ENCODE data around the gene NISCH. TPM values are rescaled to one million over a fixed set of nuclear protein-coding genes. Genes with fewer than 3 reads are reported as not detected.

Gene NISCH
- total and polyA plus RNA-seq, 2 donors (not counting 1 experiment from before 2014, with no cell fraction given): 130 to 169 TPM

- H3K9me3 Mint-ChIP-seq (ENCODE audit: insufficient read depth): no peaks in the 10 kb centered on the region
- TF ChIP-seq CTCF (IDR thresholded peaks at IDR 0.05) (no peak), EZH2 (IDR thresholded peaks at IDR 0.05; ENCODE audit: borderline replicate concordance, insufficient read depth, low read depth, low read length, poor library complexity, severe bottlenecking) (no peak)
- ChIA-PET CTCF (interaction anchor here (0.6 to 5.7 kb wide), 20 partner anchors 8 to 301 kb away, joined by 3 to 61 read pairs (median 4); partner anchors contain the start of genes NISCH, TLR9, UQCC5 and WDR82), POLR2A (no interaction called here)
- H3K4me3 Mint-ChIP-seq: no peak overlapping the region
- Histone ChIP-seq H3K27me3 (replicated peaks in 1 of 4; ENCODE audit: control extremely low read depth in 1 of 4, control insufficient read depth in 3 of 4, insufficient read depth in 4 of 4, low read length in 3 of 4) (no peaks in the 10 kb centered on the region), H3K36me3 (replicated peaks in 1 of 2; ENCODE audit: control extremely low read depth in 1 of 2, control insufficient read depth in 1 of 2, extremely low read depth in 1 of 2, insufficient read depth in 2 of 2, low read length in 1 of 2) (no peaks in the 10 kb centered on the region), H3K4me3 (ENCODE audit: control extremely low read depth in 1 of 5, extremely low read depth in 1 of 5, insufficient read depth in 1 of 5, low read depth in 2 of 5, low read length in 4 of 5) (no peak overlapping the region), H3K4me2 (replicated peaks; ENCODE audit: low read depth, low read length, poor library complexity, severe bottlenecking) (no peak overlapping the region), H3K4me1 (ENCODE audit: control insufficient read depth in 2 of 2, insufficient read depth in 2 of 2, low read length in 2 of 2) (peaks cover 0 to 13% of the 10 kb centered on the region in 2 donors), H3K9ac (ENCODE audit: low read length) (no peak overlapping the region), H3K9me3 (ENCODE audit: control extremely low read depth in 1 of 3, control insufficient read depth in 2 of 3, insufficient read depth in 1 of 3, low read length in 2 of 3) (no peaks in the 10 kb centered on the region), H4K20me1 (ENCODE audit: control insufficient read depth, insufficient read depth, low read length, poor library complexity, severe bottlenecking) (no peaks in the 10 kb centered on the region), H3K79me2 (ENCODE audit: control insufficient read depth, insufficient read depth, low read length) (no peaks in the 10 kb centered on the region), H2AFZ (ENCODE audit: insufficient read depth, low read depth, low read length, poor library complexity, severe bottlenecking) (no peak overlapping the region), H3K27ac (ENCODE audit: low read length in 2 of 2) (no peak overlapping the region)
- intact Hi-C loops (cut with micrococcal nuclease): loop anchor here (2.0 kb wide), 1 partner anchor 225 kb away; no protein-coding TSS in a partner anchor
- DNase-seq (no peak), ATAC-seq (ENCODE audit: low read depth) (no peak)
- H3K27ac Mint-ChIP-seq: no peak overlapping the region
- no peaks in the 10 kb centered on the region for H3K27me3 Mint-ChIP-seq
- H3K4me1 Mint-ChIP-seq: peaks cover 6% of the 10 kb centered on the region
- WGBS (ENCODE audit: insufficient coverage): 88% methylated on average over 2 of the region's 4 CpGs
These were observed 9.4 kb upstream of the NISCH start for GRCh38 chr3:52446042-52446441.

GRCh38 chr3:52446631-52447511 lies 8.5 kb upstream of the NISCH start:
- CTCF ChIA-PET: interaction anchor here (0.6 to 5.7 kb wide), 24 partner anchors 8 to 448 kb away, joined by 3 to 61 read pairs (median 4); partner anchors contain the start of genes NISCH, TLR9 and WDR82
- peaks cover 6% of the 10 kb centered on the region for H3K4me1 Mint-ChIP-seq
- POLR2A ChIA-PET: no interaction called here

More at GRCh38 chr3:52446631-52447511, 8.5 kb upstream of the NISCH start:
- DNase-seq (peak; percentile 85), ATAC-seq (ENCODE audit: low read depth) (peak; percentile 71)
- no peak overlapping the region for H3K9ac ChIP-seq (ENCODE audit: low read length)
- WGBS (ENCODE audit: insufficient coverage): 43% methylated on average over 13 of the region's 13 CpGs
- peaks cover 0 to 13% of the 10 kb centered on the region in 2 donors for H3K4me1 ChIP-seq (ENCODE audit: control insufficient read depth in 2 of 2, insufficient read depth in 2 of 2, low read length in 2 of 2)
- TF ChIP-seq CTCF (IDR thresholded peaks at IDR 0.05) (peak; percentile 100), EZH2 (IDR thresholded peaks at IDR 0.05; ENCODE audit: borderline replicate concordance, insufficient read depth, low read depth, low read length, poor library complexity, severe bottlenecking) (no peak)
- intact Hi-C loops (cut with micrococcal nuclease): loop anchor here (1.0 to 2.0 kb wide), 4 partner anchors 19 to 446 kb away; no protein-coding TSS in a partner anchor
- H4K20me1 ChIP-seq (ENCODE audit: control insufficient read depth, insufficient read depth, low read length, poor library complexity, severe bottlenecking): no peaks in the 10 kb centered on the region
- H3K4me3 ChIP-seq (ENCODE audit: control extremely low read depth in 1 of 5, extremely low read depth in 1 of 5, insufficient read depth in 1 of 5, low read depth in 2 of 5, low read length in 4 of 5): no peak overlapping the region
- Mint-ChIP-seq H3K27me3 (no peaks in the 10 kb centered on the region), H3K9me3 (ENCODE audit: insufficient read depth) (no peaks in the 10 kb centered on the region), H3K27ac (no peak overlapping the region), H3K4me3 (no peak overlapping the region)
- no peak overlapping the region for H2AFZ ChIP-seq (ENCODE audit: insufficient read depth, low read depth, low read length, poor library complexity, severe bottlenecking)
- H3K36me3 ChIP-seq (replicated peaks in 1 of 2; ENCODE audit: control extremely low read depth in 1 of 2, control insufficient read depth in 1 of 2, extremely low read depth in 1 of 2, insufficient read depth in 2 of 2, low read length in 1 of 2): no peaks in the 10 kb centered on the region
- H3K27me3 ChIP-seq (replicated peaks in 1 of 4; ENCODE audit: control extremely low read depth in 1 of 4, control insufficient read depth in 3 of 4, insufficient read depth in 4 of 4, low read length in 3 of 4): no peaks in the 10 kb centered on the region
- H3K27ac ChIP-seq (ENCODE audit: low read length in 2 of 2): no peak overlapping the region
- no peaks in the 10 kb centered on the region for H3K9me3 ChIP-seq (ENCODE audit: control extremely low read depth in 1 of 3, control insufficient read depth in 2 of 3, insufficient read depth in 1 of 3, low read length in 2 of 3)
- H3K4me2 ChIP-seq (replicated peaks; ENCODE audit: low read depth, low read length, poor library complexity, severe bottlenecking): peak overlapping the region; percentile 10
- peaks cover 2% of the 10 kb centered on the region for H3K79me2 ChIP-seq (ENCODE audit: control insufficient read depth, insufficient read depth, low read length)
